Transverse colon (tissue), 4 donors: ENCODE results near the gene HAPLN1. TPM values are rescaled to one million over a fixed set of nuclear protein-coding genes. Genes with fewer than 3 reads are reported as not detected.
A peak's percentile ranks its signal among the peaks of the same experiment; 100 is the strongest.

Experiments used
- DNase-seq: peaks from one replicate; pipeline ENCODE4 v3.0.0-alpha.2; 2019
- H3K27ac ChIP-seq, 4 donors: fragments of 200-600 bp; sonication (generic); 2 replicates each; pipeline ENCODE4 v1.5.1; 2016 to 2018; ENCODE audit warnings: inconsistent platforms in 4 of 4
- H3K27me3 ChIP-seq: fragments of 200-600 bp; sonication (generic); 2 replicates; pipeline ENCODE4 v1.5.1; 2017; ENCODE audit warnings: inconsistent platforms
- H3K36me3 ChIP-seq, 4 donors: fragments of 200-600 bp; sonication (generic); 2 replicates each; pipeline ENCODE4 v1.5.1; 2017 to 2019; ENCODE audit warnings: inconsistent platforms in 4 of 4
- H3K4me1 ChIP-seq, 4 donors: fragments of 200-600 bp; sonication (generic); 2 replicates each; pipeline ENCODE4 v1.5.1; 2017 to 2020; ENCODE audit warnings: inconsistent platforms in 4 of 4
- H3K4me3 ChIP-seq, 4 donors: fragments of 200-600 bp; sonication (generic); 1 replicate in 1 of 4; 2 replicates in 3 of 4; pipeline versions ENCODE4 v1.5.1 to v1.6.1; 2017 to 2019; ENCODE audit warnings: inconsistent platforms in 4 of 4
- H3K9me3 ChIP-seq, 2 donors: fragments of 200-600 bp; sonication (generic); 2 replicates each; pipeline ENCODE4 v1.5.1; 2017 to 2019; ENCODE audit warnings: inconsistent platforms in 2 of 2
- CTCF ChIP-seq, 5 experiments: fragments of 200-600 bp in 3 of 5; fragments of 450-650 bp in 2 of 5; sonication (generic) in 3 of 5; IDR thresholded peaks; 1 replicate in 2 of 5; 2 replicates in 3 of 5; pipeline ENCODE4 v1.5.1; 2016 to 2017; ENCODE audit warnings: antibody characterized with exemption in 5 of 5, inconsistent platforms in 3 of 5, mild to moderate bottlenecking in 2 of 5, moderate library complexity in 1 of 5
- EP300 ChIP-seq: sonication (generic); formaldehyde crosslinking; IDR thresholded peaks from one replicate; pipeline ENCODE4 v1.6.1; 2017; ENCODE audit warnings: antibody characterized with exemption, low read depth
- POLR2A ChIP-seq: fragments of 450-650 bp; IDR thresholded peaks from one replicate; pipeline ENCODE4 v1.6.1; 2016; ENCODE audit warnings: antibody characterized with exemption, mild to moderate bottlenecking, moderate library complexity
- POLR2AphosphoS5 ChIP-seq, 3 donors: sonication (generic); formaldehyde crosslinking; IDR thresholded peaks; one replicate each; pipeline ENCODE4 v1.6.1; 2016; ENCODE audit warnings: antibody characterized with exemption in 3 of 3
- WGBS, 2 donors: methylation state at CpG; one replicate each; pipeline ENCODE4 v1.1.5; 2018; ENCODE audit warnings: low coverage in 1 of 2; 5-methylcytosine and 5-hydroxymethylcytosine counted together
- in situ Hi-C, 4 donors: fragments of 200-750 bp; cut with MboI; loops; one replicate each; pipeline versions ENCODE4 v1.15.0 to v1.15.1; 2017; ENCODE audit warnings: low sequenced_read_pairs in 3 of 4, low pct_ligation_motif_present in 1 of 4, low pct_unique_long_range_greater_than_20kb in 1 of 4
- intact Hi-C: fragments of 100-400 bp; cut with DNase I; formaldehyde crosslinking; loops from one replicate; pipeline ENCODE4 v1.15.1; 2023; ENCODE audit warnings: low total_unique reads
- total RNA-seq, 4 donors: library from RNA; depleted of rRNA; stranded (reverse); fragments of >200 nt; gene quantifications; one replicate each; pipeline ENCODE4 v1.1.0, GENCODE V29; 2016

Gene HAPLN1
- total RNA-seq = 1 to 10 TPM in 1 of 4 donors, under 1 TPM in 1, not detected in 2; 0.48 to 3.1 TPM

GRCh38 chr5:83720836-83721537 is at the start of gene HAPLN1:
HAPLN1 (minus strand) TSS chr5:83720855; CDS start chr5:83673523, 47,332 bp downstream.
- intact Hi-C loops = no loop called here
- DNase-seq = no peak
- in situ Hi-C loops = loop anchor here in 2 of 4 donors (10.0 to 25.0 kb wide), 2 partner anchors 534 to 541 kb away; no protein-coding TSS in a partner anchor

GRCh38 chr5:83767409-83767992 is 46.8 kb upstream of the HAPLN1 start:
- 49 to 60% methylated on average over 2 to 3 of the region's 3 CpGs for WGBS, 2 donors
- TF ChIP-seq CTCF (IDR thresholded peaks at IDR 0.05) = no peak
- TF ChIP-seq EP300 = no peak
- peaks cover 8 to 15% of the 10 kb centered on the region in 2 donors for H3K9me3 ChIP-seq
- H3K27ac ChIP-seq = no peak overlapping the region
- H3K4me3 ChIP-seq = no peak overlapping the region
- in situ Hi-C loops (no loop called here), intact Hi-C loops (no loop called here)
- no peaks in the 10 kb centered on the region for H3K27me3 ChIP-seq
- DNase-seq = no peak
- H3K36me3 ChIP-seq = no peaks in the 10 kb centered on the region
- H3K4me1 ChIP-seq = no peaks in the 10 kb centered on the region

More at GRCh38 chr5:83720836-83721537, at the start of gene HAPLN1:
- peaks cover 0 to 33% (median 11%) of the 10 kb centered on the region in 4 donors for H3K4me1 ChIP-seq
- TF ChIP-seq POLR2AphosphoS5 (IDR thresholded peaks at IDR 0.05) (no peak), EP300 (no peak), CTCF (IDR thresholded peaks at IDR 0.05) (no peak), POLR2A (no peak)
- H3K9me3 ChIP-seq = no peaks in the 10 kb centered on the region
- H3K27me3 ChIP-seq = peaks cover 18% of the 10 kb centered on the region
- H3K27ac ChIP-seq = peak within 1 kb of the TSS; percentile 52 to 89 (median 78)
- H3K4me3 ChIP-seq = peak within 1 kb of the TSS in 3 of 4 donors; percentile 43 to 69 (median 61)
- H3K36me3 ChIP-seq = no peaks in the 10 kb centered on the region
- WGBS, 2 donors = 43 to 47% methylated on average over 5 to 16 of the region's 16 CpGs

GRCh38 chr5:83764101-83764500 is 43.4 kb upstream of the HAPLN1 start:
- H3K27me3 ChIP-seq = no peaks in the 10 kb centered on the region
- no peak for DNase-seq
- 89 to 100% methylated on average over 1 of the region's 1 CpG for WGBS, 2 donors
- TF ChIP-seq CTCF (IDR thresholded peaks at IDR 0.05) (no peak), POLR2AphosphoS5 (IDR thresholded peaks at IDR 0.05) (no peak), EP300 (no peak), POLR2A (no peak)
- no peaks in the 10 kb centered on the region for H3K36me3 ChIP-seq
- intact Hi-C loops (no loop called here), in situ Hi-C loops (no loop called here)
- no peaks in the 10 kb centered on the region for H3K4me1 ChIP-seq
- H3K4me3 ChIP-seq = no peak overlapping the region
- no peak overlapping the region for H3K27ac ChIP-seq
- H3K9me3 ChIP-seq = peaks cover 8 to 15% of the 10 kb centered on the region in 2 donors

GRCh38 chr5:83760579-83760978 is 39.9 kb upstream of the HAPLN1 start:
- Histone ChIP-seq H3K27me3 (no peaks in the 10 kb centered on the region), H3K4me3 (no peak overlapping the region), H3K27ac (no peak overlapping the region), H3K4me1 (no peaks in the 10 kb centered on the region), H3K9me3 (no peaks in the 10 kb centered on the region), H3K36me3 (no peaks in the 10 kb centered on the region)
- DNase-seq = no peak
- 78 to 81% methylated on average over 2 to 4 of the region's 4 CpGs for WGBS, 2 donors
- TF ChIP-seq CTCF (IDR thresholded peaks at IDR 0.05) = no peak
- no peak for TF ChIP-seq EP300
- TF ChIP-seq POLR2AphosphoS5 (IDR thresholded peaks at IDR 0.05) = no peak
- TF ChIP-seq POLR2A = no peak
- in situ Hi-C loops (no loop called here), intact Hi-C loops (no loop called here)
